Naive thymus-derived CD8-positive, alpha-beta T cell (primary cell): ENCODE data around the gene RGL1. TPM values are rescaled to one million over a fixed set of nuclear protein-coding genes. Genes with fewer than 3 reads are reported as not detected.

Experiments used
- ATAC-seq, 2 donors: fragments of 150-1000 bp; cut with Tn5 transposase in 1 of 2; sonication (Bioruptor Pico), chemical (Tn5 transposase) in 1 of 2; 1 replicate in 1 of 2; 2 replicates in 1 of 2; pipeline ENCODE4 v1.10.0; 2021; ENCODE audit warnings: mild to moderate bottlenecking in 2 of 2, moderate library complexity in 2 of 2
- POLR2A ChIA-PET: fragments of 350-600 bp; sonication (Branson Sonifier 250); formaldehyde crosslinking; loops from one replicate; lab custom pipeline; 2021; ENCODE audit warnings: antibody characterized with exemption; lab: Charles Lee
- DNase-seq, 10 donors: peaks; one replicate each; pipeline versions ENCODE4 v3.0.0 to v3.0.0-alpha.2; 2020 to 2022
- H3K27ac Mint-ChIP-seq, 10 donors: one replicate each; pipeline ENCODE4 v1.8.0; 2020 to 2022; ENCODE audit warnings: mild to moderate bottlenecking in 10 of 10, mixed read lengths in 10 of 10, moderate library complexity in 4 of 10, inconsistent platforms in 1 of 10
- H3K27me3 Mint-ChIP-seq, 5 donors: one replicate each; pipeline ENCODE4 v1.8.0; 2021 to 2022; ENCODE audit warnings: mixed read lengths in 5 of 5
- H3K36me3 Mint-ChIP-seq, 3 donors: one replicate each; pipeline ENCODE4 v1.8.0; 2020 to 2022; ENCODE audit warnings: mixed read lengths in 3 of 3, mild to moderate bottlenecking in 2 of 3, inconsistent platforms in 1 of 3
- H3K4me1 Mint-ChIP-seq, 4 donors: one replicate each; pipeline ENCODE4 v1.8.0; 2021 to 2022; ENCODE audit warnings: mixed read lengths in 4 of 4
- H3K4me3 Mint-ChIP-seq, 10 donors: one replicate each; pipeline ENCODE4 v1.8.0; 2020 to 2022; ENCODE audit warnings: mild to moderate bottlenecking in 10 of 10, mixed read lengths in 10 of 10, moderate library complexity in 6 of 10, inconsistent platforms in 1 of 10
- H3K9me3 Mint-ChIP-seq, 9 donors: one replicate each; pipeline ENCODE4 v1.8.0; 2020 to 2022; ENCODE audit warnings: mixed read lengths in 9 of 9, mild to moderate bottlenecking in 3 of 9, inconsistent platforms in 1 of 9, moderate library complexity in 1 of 9
- polyA plus RNA-seq, 3 donors: library from polyadenylated mRNA; unstranded; fragments of 300-500 nt; fragmentation: Illumina TruSeq; gene quantifications; one replicate each; pipeline ENCODE4 v1.2.3, GENCODE V29; 2021
- total RNA-seq, 8 experiments: library from RNA in 2 of 8; stranded (reverse) in 2 of 8; gene quantifications; one replicate each; pipeline ENCODE4 v1.2.3 and lab custom pipeline; 2021 to 2026

RGL1 gene
- total and polyA plus RNA-seq, 5 experiments from 2014 or later = 1.1 to 2.1 (median 1.8) TPM

DNA sequence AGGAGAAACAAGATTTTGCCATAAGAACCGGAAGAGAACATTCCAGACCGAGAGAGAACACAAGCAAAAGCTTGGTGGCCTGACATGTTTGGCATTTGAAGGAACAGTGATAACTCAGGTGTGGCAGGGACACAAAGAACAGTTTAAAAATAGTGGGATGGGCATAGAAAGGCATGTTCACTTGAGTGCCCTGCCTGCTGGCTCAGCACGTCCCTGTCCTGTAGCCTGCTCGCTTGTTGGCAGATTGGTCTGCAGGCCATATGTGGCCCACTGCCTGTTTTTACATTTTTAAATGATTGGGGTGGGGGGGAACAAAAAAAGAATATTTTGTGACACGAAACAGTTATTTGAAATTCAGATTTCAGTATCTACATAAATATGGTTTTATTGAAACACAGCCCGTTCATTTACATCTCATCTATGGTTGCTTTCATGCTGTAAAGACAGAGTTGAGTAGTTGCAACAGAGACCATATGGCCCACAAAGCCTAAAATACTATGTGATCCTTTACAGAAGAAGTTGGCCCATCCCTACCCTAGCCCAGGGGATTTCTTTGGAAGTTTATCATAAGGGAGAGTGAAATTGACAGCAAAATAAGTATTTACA, 100.7 kb downstream of the RGL1 start:
- H3K27ac Mint-ChIP-seq = no peak overlapping the region

DNA sequence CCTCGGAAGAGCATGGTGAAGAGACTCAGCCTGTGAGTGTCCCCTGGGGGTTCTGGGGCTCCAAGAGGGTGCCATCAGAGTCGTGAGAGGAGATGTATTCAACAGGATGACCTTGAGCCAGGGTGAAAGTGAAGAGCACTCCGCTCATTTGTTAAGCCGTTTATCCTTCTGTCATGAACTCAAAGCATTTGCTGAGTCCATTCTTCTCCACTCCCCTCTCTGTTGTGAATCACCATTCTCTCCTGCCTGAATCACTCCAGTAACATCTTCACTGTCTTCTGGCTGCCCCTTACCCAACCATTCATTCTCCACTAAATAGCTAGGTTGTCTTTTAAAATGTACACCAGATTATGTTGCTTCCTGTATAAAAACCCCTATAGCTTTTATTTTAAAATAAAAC, 102.2 kb downstream of the RGL1 start:
- H3K4me1 Mint-ChIP-seq = peaks cover 0 to 16% (median 0%) of the 10 kb centered on the region in 4 donors
- peaks cover 0 to 27% (median 2%) of the 10 kb centered on the region in 3 donors for H3K36me3 Mint-ChIP-seq
- H3K27me3 Mint-ChIP-seq = no peaks in the 10 kb centered on the region
- POLR2A ChIA-PET = no interaction called here
- peak overlapping the region in 1 of 10 donors; percentile 36 for H3K27ac Mint-ChIP-seq
- H3K4me3 Mint-ChIP-seq = no peak overlapping the region
- H3K9me3 Mint-ChIP-seq = no peaks in the 10 kb centered on the region
- DNase-seq (no peak), ATAC-seq (no peak)

More for the DNA sequence above, 100.7 kb downstream of the RGL1 start:
- no peak for ATAC-seq
- Mint-ChIP-seq H3K27me3 (no peaks in the 10 kb centered on the region), H3K4me1 (peaks cover 0 to 10% (median 0%) of the 10 kb centered on the region in 4 donors), H3K9me3 (no peaks in the 10 kb centered on the region), H3K4me3 (no peak overlapping the region), H3K36me3 (peaks cover 2 to 27% (median 5%) of the 10 kb centered on the region in 3 donors)
- POLR2A ChIA-PET = no interaction called here
- no peak for DNase-seq

DNA sequence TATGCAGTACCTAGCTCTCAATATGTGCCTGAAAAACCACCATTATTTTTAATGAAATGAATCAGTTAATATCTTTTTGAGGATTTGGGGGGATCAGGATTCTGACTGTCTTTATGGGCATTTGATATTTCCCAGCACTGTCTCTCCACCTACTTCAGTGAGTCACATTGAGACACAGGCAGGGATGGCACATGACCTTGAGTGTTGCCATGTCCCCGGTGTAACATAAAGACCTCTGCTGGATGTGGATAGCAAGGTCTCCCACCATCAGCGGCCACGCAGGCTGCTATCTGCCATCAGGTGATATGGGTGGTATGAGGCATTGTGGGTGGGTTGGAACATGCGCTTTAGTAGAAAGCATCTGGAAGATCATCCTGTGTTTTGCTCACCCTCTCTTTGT, 103.2 kb downstream of the RGL1 start:
- Mint-ChIP-seq H3K4me3 (no peak overlapping the region), H3K4me1 (peaks cover 0 to 21% (median 0%) of the 10 kb centered on the region in 4 donors), H3K27me3 (no peaks in the 10 kb centered on the region), H3K9me3 (no peaks in the 10 kb centered on the region), H3K27ac (no peak overlapping the region), H3K36me3 (peaks cover 0 to 30% (median 2%) of the 10 kb centered on the region in 3 donors)
- POLR2A ChIA-PET = no interaction called here
- DNase-seq = no peak
- ATAC-seq = no peak

DNA sequence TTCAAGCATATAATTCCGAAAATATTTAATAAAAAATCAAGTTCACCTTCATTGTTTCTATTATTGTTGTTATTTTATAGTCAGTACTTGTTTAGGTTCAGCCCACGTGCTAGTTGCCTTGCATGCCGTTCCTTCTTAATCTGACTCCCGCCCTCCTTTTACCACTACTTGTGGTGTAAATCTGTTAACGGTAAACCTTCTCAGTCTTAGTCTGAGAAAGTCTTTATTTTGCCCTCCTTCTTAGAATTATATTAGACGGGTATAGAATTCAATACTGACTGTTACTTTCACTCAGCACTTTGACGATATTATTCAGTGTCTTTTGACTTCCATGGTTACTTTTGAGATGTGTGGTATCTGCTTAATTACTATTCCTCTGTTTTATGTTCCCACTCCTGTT, 104.8 kb downstream of the RGL1 start:
- Mint-ChIP-seq H3K4me3 (no peak overlapping the region), H3K4me1 (peaks cover 0 to 21% (median 0%) of the 10 kb centered on the region in 4 donors), H3K27me3 (no peaks in the 10 kb centered on the region), H3K36me3 (peaks cover 0 to 31% (median under 1%) of the 10 kb centered on the region in 3 donors), H3K9me3 (no peaks in the 10 kb centered on the region), H3K27ac (no peak overlapping the region)
- POLR2A ChIA-PET = no interaction called here
- DNase-seq (no peak), ATAC-seq (no peak)

DNA sequence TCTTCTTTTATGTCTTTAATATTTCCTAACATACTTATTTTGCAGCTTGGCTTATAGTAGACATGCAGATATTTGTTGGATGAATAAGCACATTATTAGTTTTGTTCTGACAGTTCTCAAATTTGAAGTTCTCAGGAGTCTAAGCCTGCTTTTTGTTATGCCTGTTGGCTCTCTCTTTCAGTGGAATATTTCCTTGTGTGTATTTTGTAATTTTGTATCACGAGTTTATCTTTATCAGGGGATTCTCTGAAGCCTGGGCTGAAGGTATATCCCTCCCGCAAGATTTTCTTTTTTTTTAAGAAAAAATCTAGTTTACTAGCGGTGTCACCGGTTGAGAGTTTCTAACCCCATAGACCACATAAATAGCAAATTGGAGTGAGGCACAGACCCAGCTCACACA, 105.9 kb downstream of the RGL1 start:
- H3K27me3 Mint-ChIP-seq = no peaks in the 10 kb centered on the region
- peaks cover 0 to 22% (median 0%) of the 10 kb centered on the region in 3 donors for H3K36me3 Mint-ChIP-seq
- POLR2A ChIA-PET = no interaction called here
- H3K4me1 Mint-ChIP-seq = peaks cover 0 to 25% (median 4%) of the 10 kb centered on the region in 4 donors
- ATAC-seq = no peak
- DNase-seq = no peak
- H3K4me3 Mint-ChIP-seq = no peak overlapping the region
- H3K27ac Mint-ChIP-seq = peak overlapping the region in 1 of 10 donors; percentile 10
- no peaks in the 10 kb centered on the region for H3K9me3 Mint-ChIP-seq

DNA sequence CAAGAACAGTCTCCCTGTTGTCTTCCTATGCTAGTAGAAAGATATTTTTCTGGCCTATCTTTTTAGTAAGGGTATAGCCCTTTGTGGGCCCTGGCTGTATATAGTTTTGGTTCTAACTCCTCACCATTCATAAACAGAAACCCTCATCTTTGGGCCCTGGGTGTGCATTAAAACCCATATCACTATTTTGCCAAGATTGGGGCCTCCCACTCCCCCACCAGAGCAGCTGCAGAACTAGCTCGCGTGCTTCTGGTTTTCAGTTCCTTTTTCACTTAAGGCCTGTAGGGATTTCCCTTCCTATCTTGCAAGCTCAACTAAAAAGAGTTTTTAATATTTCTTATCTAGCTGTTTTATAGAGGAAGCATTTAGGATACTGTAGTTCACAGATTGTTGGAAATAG, 106.4 kb downstream of the RGL1 start:
- no peak for ATAC-seq
- DNase-seq = no peak
- peaks cover 0 to 22% (median 0%) of the 10 kb centered on the region in 3 donors for H3K36me3 Mint-ChIP-seq
- no peaks in the 10 kb centered on the region for H3K27me3 Mint-ChIP-seq
- H3K4me1 Mint-ChIP-seq = peaks cover under 1 to 30% (median 8%) of the 10 kb centered on the region in 4 donors
- no peak overlapping the region for H3K4me3 Mint-ChIP-seq
- no peaks in the 10 kb centered on the region for H3K9me3 Mint-ChIP-seq
- no peak overlapping the region for H3K27ac Mint-ChIP-seq
- POLR2A ChIA-PET = no interaction called here

DNA sequence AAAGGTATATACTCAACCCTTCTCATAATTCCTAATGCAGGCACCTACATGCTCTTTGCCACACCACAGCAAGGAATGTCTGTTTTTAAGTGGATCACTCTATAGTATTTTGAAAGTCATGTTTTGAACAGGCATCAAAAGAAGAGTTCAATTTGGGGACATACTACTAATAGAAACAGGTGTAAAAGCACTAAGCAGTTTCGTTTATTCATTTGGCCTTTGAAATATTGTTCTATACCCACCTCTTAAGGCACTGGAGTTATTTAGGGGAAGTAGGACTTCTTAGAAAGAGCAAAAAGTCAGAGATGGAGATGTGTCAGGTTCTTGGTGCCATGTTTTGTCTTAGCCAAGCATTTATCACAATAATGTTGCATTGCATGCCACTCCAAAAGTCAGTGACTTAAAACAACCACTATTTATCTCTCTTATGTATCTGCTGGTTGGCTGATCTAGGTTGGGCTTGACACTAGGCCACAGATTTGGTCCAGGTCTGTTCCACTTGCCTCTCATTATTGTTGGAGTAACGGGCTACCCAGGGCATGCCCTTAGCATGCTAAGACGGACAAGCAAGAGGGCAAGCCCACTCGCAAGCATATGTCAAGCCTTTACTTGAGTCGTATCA, 107.5 kb downstream of the RGL1 start:
- H3K27ac Mint-ChIP-seq = no peak overlapping the region
- DNase-seq (no peak), ATAC-seq (no peak)
- peaks cover 0 to 18% (median 0%) of the 10 kb centered on the region in 3 donors for H3K36me3 Mint-ChIP-seq
- no peak overlapping the region for H3K4me3 Mint-ChIP-seq
- H3K9me3 Mint-ChIP-seq = no peaks in the 10 kb centered on the region
- peaks cover 2 to 32% (median 11%) of the 10 kb centered on the region in 4 donors for H3K4me1 Mint-ChIP-seq
- POLR2A ChIA-PET = no interaction called here
- no peaks in the 10 kb centered on the region for H3K27me3 Mint-ChIP-seq

DNA sequence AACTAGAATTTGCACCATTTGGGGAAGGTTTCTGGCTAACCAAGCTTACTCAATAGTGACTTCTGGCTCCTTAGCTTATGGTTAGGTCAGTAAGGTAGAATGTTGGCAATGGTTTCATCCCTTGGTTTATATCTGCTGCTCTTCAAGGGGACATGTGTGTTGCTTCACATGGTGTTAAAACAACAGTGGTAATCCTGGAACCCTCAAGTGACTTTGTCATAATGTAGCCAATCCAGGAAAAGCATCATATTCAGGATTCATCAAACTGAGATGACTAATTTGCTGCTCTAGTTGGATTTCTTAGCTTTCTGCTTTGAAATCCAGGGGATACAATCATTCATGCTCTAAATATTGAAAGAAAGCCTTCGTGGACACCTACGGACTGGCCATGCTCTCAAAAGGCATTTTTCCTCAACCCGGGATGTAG, 108.7 kb downstream of the RGL1 start:
- Mint-ChIP-seq H3K36me3 (peaks cover 0 to 11% (median 0%) of the 10 kb centered on the region in 3 donors), H3K27ac (no peak overlapping the region), H3K27me3 (no peaks in the 10 kb centered on the region), H3K4me1 (peaks cover 2 to 32% (median 11%) of the 10 kb centered on the region in 4 donors), H3K4me3 (no peak overlapping the region), H3K9me3 (no peaks in the 10 kb centered on the region)
- POLR2A ChIA-PET = interaction anchor here (0.7 kb wide), 1 partner anchor 90 kb away, joined by 3 read pairs; no protein-coding TSS in a partner anchor
- ATAC-seq = no peak
- no peak for DNase-seq

DNA sequence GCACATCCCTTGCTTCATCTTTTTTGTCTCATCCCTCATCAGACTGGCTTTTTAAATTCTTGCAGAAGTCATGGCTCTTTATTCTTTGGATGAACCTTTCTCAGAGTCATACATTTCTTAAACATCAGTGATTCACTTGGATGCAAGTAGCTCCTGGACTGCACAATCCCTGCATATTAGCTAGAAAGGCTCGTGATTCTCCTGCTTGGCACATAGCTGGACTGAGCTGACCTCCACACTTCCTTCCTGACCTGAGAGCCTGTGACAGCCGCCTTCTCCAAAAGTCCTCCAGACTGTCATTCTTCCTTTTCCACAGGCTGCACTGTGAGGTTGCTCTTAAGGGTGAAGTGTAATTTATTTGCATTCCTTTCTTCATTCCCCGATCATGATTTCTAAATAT, 109.4 kb downstream of the RGL1 start:
- Mint-ChIP-seq H3K4me1 (peaks cover 2 to 32% (median 11%) of the 10 kb centered on the region in 4 donors), H3K27me3 (no peaks in the 10 kb centered on the region), H3K36me3 (peaks cover 0 to 8% (median 0%) of the 10 kb centered on the region in 3 donors), H3K4me3 (no peak overlapping the region), H3K9me3 (no peaks in the 10 kb centered on the region), H3K27ac (no peak overlapping the region)
- ATAC-seq = no peak
- DNase-seq = no peak
- POLR2A ChIA-PET = interaction anchor here (2.6 kb wide), 1 partner anchor 259 kb away, joined by 11 read pairs; no protein-coding TSS in a partner anchor

DNA sequence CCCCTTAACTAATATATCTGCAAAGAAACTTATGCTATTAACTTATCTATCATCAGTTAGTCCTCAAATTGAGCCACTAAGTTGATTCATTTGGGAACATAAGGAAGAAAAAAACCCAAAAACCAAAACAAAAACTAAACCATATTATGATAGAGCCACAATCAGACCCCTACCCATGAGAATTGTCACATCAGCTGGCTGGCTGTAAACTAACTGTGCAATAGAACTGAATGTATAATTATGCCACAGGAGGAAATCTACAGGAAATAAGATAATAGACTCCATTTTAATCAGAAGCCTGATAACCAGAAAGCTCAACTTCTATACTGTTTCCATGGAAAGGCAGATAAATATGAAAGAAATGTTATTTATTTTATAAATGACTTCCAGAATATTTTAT, 110.0 kb downstream of the RGL1 start:
- H3K4me1 Mint-ChIP-seq = peaks cover 2 to 32% (median 11%) of the 10 kb centered on the region in 4 donors
- H3K36me3 Mint-ChIP-seq = peaks cover 0 to 8% (median 0%) of the 10 kb centered on the region in 3 donors
- H3K9me3 Mint-ChIP-seq = no peaks in the 10 kb centered on the region
- no peaks in the 10 kb centered on the region for H3K27me3 Mint-ChIP-seq
- no peak overlapping the region for H3K27ac Mint-ChIP-seq
- DNase-seq (no peak), ATAC-seq (no peak)
- POLR2A ChIA-PET = interaction anchor here (2.6 kb wide), 1 partner anchor 259 kb away, joined by 11 read pairs; no protein-coding TSS in a partner anchor
- no peak overlapping the region for H3K4me3 Mint-ChIP-seq

DNA sequence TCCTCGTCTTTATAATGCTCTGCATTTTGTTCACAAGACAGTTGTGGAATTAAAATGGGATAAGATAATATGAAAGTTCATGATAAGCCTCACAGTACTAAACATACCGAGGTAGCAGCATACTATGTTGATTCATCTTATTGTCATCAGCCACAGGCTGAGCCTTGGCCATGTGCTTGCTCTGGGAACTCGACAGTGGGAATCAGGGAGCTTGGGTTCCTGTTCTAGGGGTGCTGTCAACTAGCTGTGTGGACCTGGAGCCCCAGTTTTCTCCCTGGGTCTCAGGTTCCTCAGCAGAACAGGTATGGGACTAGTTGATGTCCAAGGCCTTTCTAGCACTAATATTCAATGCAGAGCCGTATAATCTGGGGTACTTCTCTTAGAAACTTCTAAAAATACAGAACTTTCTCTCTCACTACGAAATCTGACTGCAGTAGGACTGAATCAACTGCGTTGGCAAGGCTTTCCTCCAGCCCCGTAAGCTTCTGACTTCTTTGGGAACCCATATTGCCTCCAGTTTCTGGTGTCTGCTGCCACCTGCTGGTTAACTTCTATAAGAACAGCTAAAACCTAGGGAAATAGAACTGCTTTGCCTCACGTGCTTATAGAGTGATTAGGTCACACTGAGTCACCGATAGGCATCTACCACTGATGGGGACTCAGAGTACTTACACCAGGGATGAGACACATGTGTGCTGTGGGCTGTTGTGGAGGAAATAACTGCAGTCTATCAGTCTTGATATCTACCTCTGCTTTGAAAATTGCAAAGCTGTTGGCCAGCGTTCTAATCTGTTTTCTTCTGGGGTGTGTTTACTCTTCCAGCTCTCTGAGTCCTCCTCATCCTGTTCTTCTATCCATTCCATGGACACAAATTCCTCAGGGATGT, 110.9 kb downstream of the RGL1 start:
- Mint-ChIP-seq H3K4me1 (peaks cover 2 to 27% (median 11%) of the 10 kb centered on the region in 4 donors), H3K27me3 (no peaks in the 10 kb centered on the region), H3K4me3 (peak overlapping the region in 4 of 10 donors; percentile 1 to 72 (median 56)), H3K36me3 (peaks cover 0 to 6% (median 0%) of the 10 kb centered on the region in 3 donors), H3K9me3 (no peaks in the 10 kb centered on the region), H3K27ac (peak overlapping the region in 6 of 10 donors; percentile 35 to 70 (median 56))
- POLR2A ChIA-PET = interaction anchor here (0.8 to 2.6 kb wide), 3 partner anchors 136 to 263 kb away, joined by 3 to 11 read pairs (median 3); partner anchors contain the start of gene TSEN15
- DNase-seq (peak; percentile 32 to 85 (median 66)), ATAC-seq (peak; percentile 91 to 93)

DNA sequence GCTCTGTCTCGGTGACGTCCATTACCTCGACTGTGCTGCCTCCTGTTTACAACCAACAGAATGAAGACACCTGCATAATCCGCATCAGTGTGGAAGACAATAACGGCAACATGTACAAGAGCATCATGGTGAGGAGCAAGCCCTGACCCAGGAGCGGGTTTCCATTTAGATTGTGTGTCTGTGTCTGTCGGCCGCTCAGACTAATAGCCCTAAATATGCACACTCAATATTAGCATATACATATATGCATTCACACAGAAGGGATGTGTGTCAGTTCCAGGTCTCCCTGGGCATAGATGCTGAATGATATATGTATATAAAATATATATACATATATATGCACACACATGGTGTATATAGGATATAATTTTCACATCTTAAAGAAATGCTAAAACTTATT, 111.7 kb downstream of the RGL1 start:
- Mint-ChIP-seq H3K4me3 (no peak overlapping the region), H3K27me3 (no peaks in the 10 kb centered on the region), H3K27ac (peak overlapping the region in 3 of 10 donors; percentile 3 to 66 (median 55)), H3K36me3 (peaks cover 0 to 5% (median 0%) of the 10 kb centered on the region in 3 donors), H3K4me1 (peaks cover 2 to 20% (median 11%) of the 10 kb centered on the region in 4 donors), H3K9me3 (no peaks in the 10 kb centered on the region)
- DNase-seq (no peak), ATAC-seq (no peak)
- POLR2A ChIA-PET = interaction anchor here (0.9 to 2.6 kb wide), 2 partner anchors 135 to 261 kb away, joined by 3 to 11 read pairs; partner anchors contain the start of gene TSEN15
